ENCODE data around the gene MYO1F.
A peak's percentile ranks its signal among the peaks of the same experiment; 100 is the strongest.

MYO1F gene

DNA sequence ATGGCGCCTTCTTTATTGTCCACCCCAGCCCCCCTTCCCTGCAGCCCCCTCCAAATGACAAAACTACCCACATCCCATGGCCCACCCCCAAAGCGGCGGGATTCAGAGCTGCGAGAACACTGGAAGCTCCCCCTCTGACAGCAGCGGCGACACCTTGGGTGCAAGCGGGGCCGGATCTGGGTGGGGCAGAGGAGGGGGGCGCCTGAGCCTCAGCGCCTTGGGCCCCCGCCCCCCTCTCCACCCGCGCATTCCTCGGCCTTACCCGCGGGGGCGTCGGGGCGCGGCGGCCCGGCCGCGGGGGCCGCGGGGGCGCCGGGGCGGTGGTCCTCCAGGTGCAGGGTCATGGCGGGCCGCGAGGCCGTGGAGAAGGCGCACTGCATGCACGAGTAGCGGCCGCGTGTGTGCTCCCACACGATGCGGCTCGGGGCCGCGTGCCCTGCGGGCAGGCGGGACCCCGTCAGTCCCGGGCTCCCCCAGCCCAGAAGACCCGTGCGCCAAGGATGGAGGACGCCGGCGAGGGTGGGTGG lies 66.6 kb downstream of the MYO1F start:
- no peak for DNase-seq (ENCODE audit: extremely low spot score)
- ChIA-PET POLR2A (no interaction called here), CTCF (no interaction called here)
- no peak for TF ChIP-seq LEF1 (IDR thresholded peaks at IDR 0.05; ENCODE audit: borderline replicate concordance)

DNA sequence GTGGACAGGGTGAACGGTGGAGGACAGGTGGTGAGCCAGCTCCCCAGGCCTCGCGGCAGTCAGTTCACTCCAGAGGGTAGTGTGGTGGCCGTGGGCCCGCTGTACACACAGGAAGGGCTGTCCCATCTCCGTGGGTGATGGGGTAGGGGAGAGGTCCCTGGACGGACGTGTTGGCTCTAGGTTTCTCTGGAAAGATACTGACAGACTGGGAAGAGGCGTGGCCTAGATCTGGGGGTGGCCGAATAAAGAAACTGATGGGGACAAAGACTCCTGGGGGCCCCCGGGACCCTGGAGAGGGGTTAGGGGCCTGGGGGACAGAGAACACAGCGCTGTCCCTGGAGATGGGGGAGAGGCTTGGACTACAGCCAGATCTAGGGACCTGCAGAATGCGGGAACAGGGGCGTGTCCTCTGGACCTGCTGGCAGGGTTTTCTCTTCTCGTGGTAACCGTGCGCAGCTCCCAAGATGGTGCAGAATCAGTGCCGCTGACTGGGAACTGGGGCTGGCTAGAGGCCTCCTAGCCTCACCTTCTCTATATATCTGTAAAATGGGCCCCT lies 70.8 kb downstream of the MYO1F start:
- POLR2A ChIA-PET = interaction anchor here (0.6 to 2.8 kb wide), 6 partner anchors 8 to 153 kb away, joined by 3 to 32 read pairs (median 3); partner anchors contain the start of gene ZNF414
- TF ChIP-seq ARNT (IDR thresholded peaks at IDR 0.05) (no peak), SUZ12 (IDR thresholded peaks at IDR 0.05) (no peak), LEF1 (IDR thresholded peaks at IDR 0.05; ENCODE audit: borderline replicate concordance) (no peak), NFRKB (IDR thresholded peaks at IDR 0.05) (no peak), ZNF384 (IDR thresholded peaks at IDR 0.05) (no peak), ELF4 (IDR thresholded peaks at IDR 0.05) (no peak), CTBP1 (IDR thresholded peaks at IDR 0.05; ENCODE audit: borderline replicate concordance) (no peak), BHLHE40 (IDR thresholded peaks at IDR 0.05; ENCODE audit: borderline replicate concordance) (no peak), HDGF (IDR thresholded peaks at IDR 0.05; ENCODE audit: borderline replicate concordance) (no peak), SP1 (IDR thresholded peaks at IDR 0.05) (no peak), TARDBP (IDR thresholded peaks at IDR 0.05) (no peak)
- TF ChIP-seq, protein P1, sequence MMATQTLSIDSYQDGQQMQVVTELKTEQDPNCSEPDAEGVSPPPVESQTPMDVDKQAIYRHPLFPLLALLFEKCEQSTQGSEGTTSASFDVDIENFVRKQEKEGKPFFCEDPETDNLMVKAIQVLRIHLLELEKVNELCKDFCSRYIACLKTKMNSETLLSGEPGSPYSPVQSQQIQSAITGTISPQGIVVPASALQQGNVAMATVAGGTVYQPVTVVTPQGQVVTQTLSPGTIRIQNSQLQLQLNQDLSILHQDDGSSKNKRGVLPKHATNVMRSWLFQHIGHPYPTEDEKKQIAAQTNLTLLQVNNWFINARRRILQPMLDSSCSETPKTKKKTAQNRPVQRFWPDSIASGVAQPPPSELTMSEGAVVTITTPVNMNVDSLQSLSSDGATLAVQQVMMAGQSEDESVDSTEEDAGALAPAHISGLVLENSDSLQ (IDR thresholded peaks at IDR 0.05) = no peak
- CTCF ChIA-PET = interaction anchor here (1.3 kb wide), 1 partner anchor 153 kb away, joined by 4 read pairs; no protein-coding TSS in a partner anchor
- DNase-seq (ENCODE audit: extremely low spot score) = no peak

DNA sequence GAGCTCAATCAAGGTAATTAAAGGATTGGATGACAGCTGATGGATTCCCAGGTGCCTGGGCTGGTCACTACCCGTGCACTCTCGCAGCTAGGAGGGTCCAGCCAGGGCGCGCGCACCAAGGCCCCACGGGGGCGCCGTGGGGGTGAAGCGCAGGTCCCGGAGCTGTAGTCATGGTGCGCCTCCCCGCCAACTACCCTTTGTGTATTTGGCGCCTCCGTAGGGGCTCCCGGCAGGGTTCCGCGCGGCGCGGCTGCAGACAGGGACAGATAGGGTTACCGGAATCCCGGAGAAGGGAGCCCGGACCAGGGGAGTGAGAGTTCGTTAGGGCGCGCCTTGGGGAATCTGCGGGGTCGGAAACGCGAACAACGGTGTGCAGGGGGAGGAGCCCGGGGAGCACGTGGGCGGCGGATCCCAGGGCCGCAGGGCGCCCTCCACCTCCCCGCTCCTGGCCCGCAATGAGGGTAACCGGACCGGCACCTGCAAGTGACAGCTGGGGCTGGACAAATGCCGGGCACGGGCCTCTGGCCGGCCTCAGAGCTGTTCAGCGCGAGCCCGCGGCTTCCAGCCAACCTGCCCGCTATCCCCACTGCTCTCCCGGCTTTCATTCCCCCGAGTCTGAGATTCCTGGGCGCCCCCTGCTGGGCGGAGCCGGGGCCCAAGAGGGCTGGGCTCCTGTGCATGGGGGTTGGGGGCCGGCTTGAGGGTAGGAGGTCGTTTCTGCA lies 71.4 kb downstream of the MYO1F start:
- TF ChIP-seq CTBP1 (IDR thresholded peaks at IDR 0.05; ENCODE audit: borderline replicate concordance) = no peak
- TF ChIP-seq FOXK2 (IDR thresholded peaks at IDR 0.05) = no peak
- TF ChIP-seq L3MBTL2 (conservative IDR thresholded peaks at IDR 0.05) = peak; percentile 84
- POLR2A ChIA-PET = interaction anchor here (0.6 to 2.8 kb wide), 8 partner anchors 8 to 153 kb away, joined by 3 to 32 read pairs (median 3); partner anchors contain the start of gene ZNF414
- CTCF ChIA-PET = interaction anchor here (0.6 to 1.3 kb wide), 6 partner anchors 12 to 1002 kb away, joined by 3 to 5 read pairs (median 4); partner anchors contain the start of gene MARCHF2
- peak; percentile 80 for DNase-seq (ENCODE audit: extremely low spot score)

DNA sequence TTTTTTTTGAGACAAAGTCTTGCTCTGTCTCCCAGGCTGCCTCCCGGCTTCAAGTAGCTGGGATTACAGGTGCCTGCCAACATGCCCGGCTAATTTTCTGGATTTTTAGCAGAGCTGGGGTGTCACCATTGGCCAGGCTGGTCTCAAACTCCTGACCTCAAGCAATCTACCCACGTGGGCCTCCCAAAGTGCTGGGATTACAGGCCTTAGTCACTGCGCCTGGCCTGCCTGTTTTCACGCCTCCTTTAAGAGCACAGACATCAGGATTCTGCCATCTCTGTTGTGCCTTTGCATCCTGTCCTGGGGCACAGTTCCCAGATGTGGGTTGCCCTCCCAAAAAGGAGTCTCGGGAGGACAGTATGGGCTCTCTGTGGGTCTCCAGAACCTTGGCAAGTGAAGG lies 72.3 kb downstream of the MYO1F start:
- TF ChIP-seq TARDBP (IDR thresholded peaks at IDR 0.05) (no peak), BHLHE40 (IDR thresholded peaks at IDR 0.05; ENCODE audit: borderline replicate concordance) (no peak), FOXK2 (IDR thresholded peaks at IDR 0.05) (no peak), LEF1 (IDR thresholded peaks at IDR 0.05; ENCODE audit: borderline replicate concordance) (no peak), ARNT (IDR thresholded peaks at IDR 0.05) (no peak), CTBP1 (IDR thresholded peaks at IDR 0.05; ENCODE audit: borderline replicate concordance) (no peak), FOXM1 (IDR thresholded peaks at IDR 0.05; ENCODE audit: borderline replicate concordance) (no peak), ELF4 (IDR thresholded peaks at IDR 0.05) (no peak), HDGF (IDR thresholded peaks at IDR 0.05; ENCODE audit: borderline replicate concordance) (no peak), SP1 (IDR thresholded peaks at IDR 0.05) (no peak)
- TF ChIP-seq, protein P1 (IDR thresholded peaks at IDR 0.05) = no peak
- DNase-seq (ENCODE audit: extremely low spot score) = no peak
- ChIA-PET CTCF (interaction anchor here (0.7 to 1.2 kb wide), 3 partner anchors 11 to 92 kb away, joined by 3 to 4 read pairs (median 4); partner anchors contain the start of gene MARCHF2), POLR2A (interaction anchor here (0.9 to 2.8 kb wide), 5 partner anchors 9 to 152 kb away, joined by 3 to 32 read pairs (median 3); partner anchors contain the start of gene ZNF414)

DNA sequence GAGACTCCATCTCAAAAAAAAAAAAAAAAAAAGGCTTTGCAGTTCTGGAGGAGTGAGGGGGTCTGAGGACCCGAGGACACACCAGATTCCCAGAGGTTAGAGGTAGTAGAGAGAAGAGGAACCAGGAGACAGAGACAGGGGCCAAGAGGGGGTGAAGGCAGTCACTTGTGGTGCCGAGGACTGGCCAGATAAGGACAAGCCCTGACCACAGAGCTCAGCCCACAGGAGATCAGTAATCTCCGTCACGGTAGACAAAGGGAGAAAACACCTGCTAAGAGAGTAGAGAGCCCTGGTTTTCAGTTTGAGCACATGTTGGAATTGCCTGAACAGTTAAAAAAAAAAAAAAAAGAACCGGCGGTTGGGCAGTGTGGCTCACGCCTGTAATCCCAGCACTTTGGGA lies 73.1 kb downstream of the MYO1F start:
- ChIA-PET CTCF (no interaction called here), POLR2A (interaction anchor here (2.8 kb wide), 1 partner anchor 10 kb away, joined by 32 read pairs; the partner anchor contains the start of gene ZNF414)
- TF ChIP-seq ZNF384 (IDR thresholded peaks at IDR 0.05) = no peak
- TF ChIP-seq BHLHE40 (IDR thresholded peaks at IDR 0.05; ENCODE audit: borderline replicate concordance) = no peak
- TF ChIP-seq TARDBP (IDR thresholded peaks at IDR 0.05) = no peak
- no peak for TF ChIP-seq FOXA1 (IDR thresholded peaks at IDR 0.05)
- TF ChIP-seq SUZ12 (IDR thresholded peaks at IDR 0.05) = no peak
- TF ChIP-seq, protein P1 (IDR thresholded peaks at IDR 0.05) = no peak
- TF ChIP-seq CTBP1 (IDR thresholded peaks at IDR 0.05; ENCODE audit: borderline replicate concordance) = no peak
- no peak for TF ChIP-seq NFRKB (IDR thresholded peaks at IDR 0.05)
- no peak for TF ChIP-seq HDGF (IDR thresholded peaks at IDR 0.05; ENCODE audit: borderline replicate concordance)
- TF ChIP-seq ELF4 (IDR thresholded peaks at IDR 0.05) = no peak
- DNase-seq (ENCODE audit: extremely low spot score) = no peak

DNA sequence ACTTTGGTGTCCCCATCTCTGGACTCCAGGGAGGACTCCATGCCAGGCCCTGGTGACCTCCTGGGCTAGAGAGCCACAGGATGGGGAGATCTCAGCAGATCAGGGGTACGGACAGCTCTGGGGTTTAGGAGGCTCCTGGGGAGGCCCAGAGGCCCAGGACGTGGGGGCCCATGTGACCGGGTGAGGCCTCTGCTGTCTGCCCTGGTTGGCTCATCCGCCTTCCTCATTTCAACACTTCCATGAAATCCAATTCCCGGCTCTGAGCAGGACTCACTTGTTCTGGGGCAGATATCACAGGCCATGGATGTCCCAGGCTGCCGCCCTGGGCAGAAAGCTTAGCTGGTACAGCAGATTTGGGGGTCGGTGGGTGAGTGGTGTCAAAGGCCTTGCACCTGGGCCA lies 73.7 kb downstream of the MYO1F start:
- POLR2A ChIA-PET = no interaction called here
- no peak for TF ChIP-seq TARDBP (IDR thresholded peaks at IDR 0.05)
- TF ChIP-seq SP1 (IDR thresholded peaks at IDR 0.05) = no peak
- TF ChIP-seq ELF4 (IDR thresholded peaks at IDR 0.05) = no peak
- TF ChIP-seq L3MBTL2 (conservative IDR thresholded peaks at IDR 0.05) = no peak
- no peak for TF ChIP-seq LEF1 (IDR thresholded peaks at IDR 0.05; ENCODE audit: borderline replicate concordance)
- no peak for TF ChIP-seq CTBP1 (IDR thresholded peaks at IDR 0.05; ENCODE audit: borderline replicate concordance)
- TF ChIP-seq FOXM1 (IDR thresholded peaks at IDR 0.05; ENCODE audit: borderline replicate concordance) = no peak
- TF ChIP-seq FOXA1 (IDR thresholded peaks at IDR 0.05) = no peak
- no peak for TF ChIP-seq HDGF (IDR thresholded peaks at IDR 0.05; ENCODE audit: borderline replicate concordance)
- TF ChIP-seq FOXK2 (IDR thresholded peaks at IDR 0.05) = no peak
- TF ChIP-seq SUZ12 (IDR thresholded peaks at IDR 0.05) = no peak
- TF ChIP-seq, protein P1 (IDR thresholded peaks at IDR 0.05) = no peak
- no peak for DNase-seq (ENCODE audit: extremely low spot score)
- CTCF ChIA-PET = interaction anchor here (0.6 kb wide), 1 partner anchor 97 kb away, joined by 3 read pairs; no protein-coding TSS in a partner anchor

All from HEK293T (cell line).